Measurements from ENCODE around the gene PRMT7.

PRMT7 gene

DNA sequence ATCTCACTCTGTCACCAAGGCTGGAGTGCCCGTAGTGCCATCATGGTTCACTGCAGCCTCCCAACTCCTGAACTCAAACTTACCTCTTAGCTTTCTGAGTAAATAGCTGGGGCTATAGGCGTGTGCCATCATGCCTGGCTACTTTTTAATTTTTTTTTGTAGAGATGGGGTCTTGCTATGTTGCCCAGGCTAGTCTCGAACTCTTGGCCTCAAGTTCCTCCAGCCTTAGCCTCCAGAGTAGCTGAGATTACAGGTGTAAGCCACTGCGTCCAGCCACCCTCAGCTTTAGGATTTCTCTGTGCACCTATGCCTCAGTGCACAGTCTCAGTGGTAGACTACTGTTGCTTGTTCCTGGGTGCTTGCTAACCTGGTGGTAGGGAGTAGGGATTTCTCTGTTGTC, 41.0 kb upstream of the PRMT7 start:
- H3K9ac ChIP-seq (ENCODE audit: low read length): no peak overlapping the region
- 0 out of 2 replicates have a peak, but pooled peaks cover 4% of the 10 kb centered on the region for H3K36me3 ChIP-seq (ENCODE audit: low read length)
- no peaks in the 10 kb centered on the region for H3K9me2 ChIP-seq (replicated peaks; ENCODE audit: insufficient read depth, low read length)
- no peak overlapping the region for H2AFZ ChIP-seq (ENCODE audit: low read depth, low read length, severe bottlenecking)
- no peaks in the 10 kb centered on the region for H4K20me1 ChIP-seq (ENCODE audit: low read depth, low read length)
- no peak overlapping the region for H3K4me2 ChIP-seq (ENCODE audit: low read depth, low read length, poor library complexity, severe bottlenecking)
- H3K9me3 ChIP-seq (ENCODE audit: insufficient read depth, low read length): no peaks in the 10 kb centered on the region
- H3K4me3 ChIP-seq (ENCODE audit: insufficient read depth, low read length, poor library complexity, severe bottlenecking): no peak overlapping the region
- H3F3A ChIP-seq (ENCODE audit: insufficient read depth): peaks cover 4% of the 10 kb centered on the region; the same call in 1 of the 2 replicates
- H3K27ac ChIP-seq (ENCODE audit: low read depth, low read length): peak overlapping the region; percentile 13; the same call in 1 of the 2 replicates
- no peaks in the 10 kb centered on the region for H3K27me3 ChIP-seq (ENCODE audit: low read length)
- peaks cover 100% of the 10 kb centered on the region for H3K79me2 ChIP-seq (ENCODE audit: insufficient read depth, low read length)
- no peak for TF ChIP-seq EZH2phosphoT487 (conservative IDR thresholded peaks at IDR 0.05; ENCODE audit: low read length)
- TF ChIP-seq, protein P1, sequence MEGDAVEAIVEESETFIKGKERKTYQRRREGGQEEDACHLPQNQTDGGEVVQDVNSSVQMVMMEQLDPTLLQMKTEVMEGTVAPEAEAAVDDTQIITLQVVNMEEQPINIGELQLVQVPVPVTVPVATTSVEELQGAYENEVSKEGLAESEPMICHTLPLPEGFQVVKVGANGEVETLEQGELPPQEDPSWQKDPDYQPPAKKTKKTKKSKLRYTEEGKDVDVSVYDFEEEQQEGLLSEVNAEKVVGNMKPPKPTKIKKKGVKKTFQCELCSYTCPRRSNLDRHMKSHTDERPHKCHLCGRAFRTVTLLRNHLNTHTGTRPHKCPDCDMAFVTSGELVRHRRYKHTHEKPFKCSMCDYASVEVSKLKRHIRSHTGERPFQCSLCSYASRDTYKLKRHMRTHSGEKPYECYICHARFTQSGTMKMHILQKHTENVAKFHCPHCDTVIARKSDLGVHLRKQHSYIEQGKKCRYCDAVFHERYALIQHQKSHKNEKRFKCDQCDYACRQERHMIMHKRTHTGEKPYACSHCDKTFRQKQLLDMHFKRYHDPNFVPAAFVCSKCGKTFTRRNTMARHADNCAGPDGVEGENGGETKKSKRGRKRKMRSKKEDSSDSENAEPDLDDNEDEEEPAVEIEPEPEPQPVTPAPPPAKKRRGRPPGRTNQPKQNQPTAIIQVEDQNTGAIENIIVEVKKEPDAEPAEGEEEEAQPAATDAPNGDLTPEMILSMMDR (IDR thresholded peaks at IDR 0.05; ENCODE audit: insufficient read depth, low read length, poor library complexity, severe bottlenecking): no peak

DNA sequence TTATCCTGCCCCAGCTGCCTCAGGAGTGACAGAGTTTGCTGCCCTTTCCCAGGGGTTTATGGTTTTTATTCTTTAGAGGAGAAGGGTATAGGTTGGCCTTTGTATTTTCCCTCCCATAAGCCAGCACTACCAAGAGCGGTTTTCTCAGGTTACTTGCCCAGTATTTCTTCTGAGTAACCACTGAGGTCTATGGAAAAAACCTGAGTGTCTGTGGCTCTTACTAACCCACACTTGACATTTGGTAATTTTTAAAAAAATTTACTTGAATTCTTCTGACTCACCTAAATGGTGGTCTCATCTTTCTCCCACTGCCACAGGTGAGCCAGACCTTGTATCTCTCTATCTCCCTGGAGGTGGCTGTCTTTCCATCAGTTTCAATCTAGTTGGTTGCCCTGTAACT, 40.5 kb upstream of the PRMT7 start:
- H3K9me3 ChIP-seq (ENCODE audit: insufficient read depth, low read length): no peaks in the 10 kb centered on the region
- TF ChIP-seq, protein P1 (IDR thresholded peaks at IDR 0.05; ENCODE audit: insufficient read depth, low read length, poor library complexity, severe bottlenecking): no peak
- no peak for TF ChIP-seq EZH2phosphoT487 (conservative IDR thresholded peaks at IDR 0.05; ENCODE audit: low read length)
- no peaks in the 10 kb centered on the region for H3K9me2 ChIP-seq (replicated peaks; ENCODE audit: insufficient read depth, low read length)
- H4K20me1 ChIP-seq (ENCODE audit: low read depth, low read length): no peaks in the 10 kb centered on the region
- no peak overlapping the region for H2AFZ ChIP-seq (ENCODE audit: low read depth, low read length, severe bottlenecking)
- peaks cover 97% of the 10 kb centered on the region for H3K79me2 ChIP-seq (ENCODE audit: insufficient read depth, low read length)
- no peaks in the 10 kb centered on the region for H3K27me3 ChIP-seq (ENCODE audit: low read length)
- no peak overlapping the region for H3K9ac ChIP-seq (ENCODE audit: low read length)
- H3K36me3 ChIP-seq (ENCODE audit: low read length): 0 out of 2 replicates have a peak, but pooled peaks cover 6% of the 10 kb centered on the region
- no peak overlapping the region for H3K4me2 ChIP-seq (ENCODE audit: low read depth, low read length, poor library complexity, severe bottlenecking)
- H3F3A ChIP-seq (ENCODE audit: insufficient read depth): peaks cover 4% of the 10 kb centered on the region; the same call in 1 of the 2 replicates
- no peak overlapping the region for H3K4me3 ChIP-seq (ENCODE audit: insufficient read depth, low read length, poor library complexity, severe bottlenecking)
- 0 out of 2 replicates have a peak overlapping the region, but pooled peaks have one; percentile 13 for H3K27ac ChIP-seq (ENCODE audit: low read depth, low read length)

- Histone ChIP-seq H3K4me3 (ENCODE audit: insufficient read depth, low read length, poor library complexity, severe bottlenecking) (no peak overlapping the region), H3K79me2 (ENCODE audit: insufficient read depth, low read length) (peaks cover 88% of the 10 kb centered on the region), H2AFZ (ENCODE audit: low read depth, low read length, severe bottlenecking) (no peak overlapping the region), H3K36me3 (ENCODE audit: low read length) (0 out of 2 replicates have a peak, but pooled peaks cover 6% of the 10 kb centered on the region), H3K4me2 (ENCODE audit: low read depth, low read length, poor library complexity, severe bottlenecking) (peak overlapping the region; percentile 31), H3K9me2 (replicated peaks; ENCODE audit: insufficient read depth, low read length) (no peaks in the 10 kb centered on the region), H3K27ac (ENCODE audit: low read depth, low read length) (peak overlapping the region; percentile 57), H3K9ac (ENCODE audit: low read length) (peak overlapping the region; percentile 8; the same call in 1 of the 2 replicates), H3K27me3 (ENCODE audit: low read length) (no peaks in the 10 kb centered on the region), H3F3A (ENCODE audit: insufficient read depth) (peaks cover 7% of the 10 kb centered on the region; the same call in 1 of the 2 replicates), H3K9me3 (ENCODE audit: insufficient read depth, low read length) (no peaks in the 10 kb centered on the region), H4K20me1 (ENCODE audit: low read depth, low read length) (no peaks in the 10 kb centered on the region)
- TF ChIP-seq, protein P1 (IDR thresholded peaks at IDR 0.05; ENCODE audit: insufficient read depth, low read length, poor library complexity, severe bottlenecking): no peak
- TF ChIP-seq EZH2phosphoT487 (conservative IDR thresholded peaks at IDR 0.05; ENCODE audit: low read length): no peak
Observed at GRCh38 chr16:68272507-68273209, 38.2 kb upstream of the PRMT7 start.
